NOMO-1 treated with DMSO at 0.1 percent for 48 hours (cell line): ENCODE results near the gene NCOA6.

Experiments
- DNase-seq: peaks from one replicate; lab custom pipeline; 2025; ENCODE audit not compliant: unreplicated experiment; lab: John Stamatoyannopoulos, UW

The NCOA6 gene

GRCh38 chr20:34825530-34826362, at the start of gene NCOA6:
Gene NCOA6 (minus strand): TSS chr20:34825651. CDS start chr20:34782355, 43,296 bp downstream.
- peak; percentile 43 for DNase-seq

GRCh38 chr20:34874094-34874654, 48.7 kb upstream of the NCOA6 start:
- peak; percentile 81 for DNase-seq

DNA sequence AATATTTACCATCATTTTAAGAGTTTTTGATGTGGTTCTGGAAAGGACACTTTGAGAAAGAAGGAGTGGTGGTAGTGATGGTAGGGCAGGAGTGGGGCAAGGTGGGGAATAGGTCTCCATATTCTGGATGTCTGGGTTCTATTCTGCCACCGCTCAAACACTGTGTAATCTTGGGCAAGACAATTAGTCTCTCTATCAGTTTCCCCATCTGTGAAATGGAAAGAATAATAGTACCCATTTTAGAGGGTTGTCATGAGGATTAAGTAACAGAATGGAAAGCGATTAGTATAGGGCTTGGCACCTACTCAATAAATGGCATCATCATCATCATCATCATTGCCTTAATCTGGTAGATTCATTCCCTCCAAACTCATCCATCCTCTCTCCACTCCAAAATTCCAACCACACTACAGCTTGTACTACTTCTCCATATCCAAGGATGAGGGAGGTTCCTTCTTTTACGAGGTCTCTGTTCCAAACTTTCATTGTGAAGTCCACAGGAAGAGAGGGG, 48.2 kb upstream of the NCOA6 start:
- DNase-seq, result no peak

GRCh38 chr20:34872622-34873224, 47.3 kb upstream of the NCOA6 start, which contains the start of gene GGT7:
Gene GGT7 (minus strand): TSS chr20:34872856. CDS start chr20:34872815, 41 bp downstream.
- DNase-seq, result peak; percentile 57

DNA sequence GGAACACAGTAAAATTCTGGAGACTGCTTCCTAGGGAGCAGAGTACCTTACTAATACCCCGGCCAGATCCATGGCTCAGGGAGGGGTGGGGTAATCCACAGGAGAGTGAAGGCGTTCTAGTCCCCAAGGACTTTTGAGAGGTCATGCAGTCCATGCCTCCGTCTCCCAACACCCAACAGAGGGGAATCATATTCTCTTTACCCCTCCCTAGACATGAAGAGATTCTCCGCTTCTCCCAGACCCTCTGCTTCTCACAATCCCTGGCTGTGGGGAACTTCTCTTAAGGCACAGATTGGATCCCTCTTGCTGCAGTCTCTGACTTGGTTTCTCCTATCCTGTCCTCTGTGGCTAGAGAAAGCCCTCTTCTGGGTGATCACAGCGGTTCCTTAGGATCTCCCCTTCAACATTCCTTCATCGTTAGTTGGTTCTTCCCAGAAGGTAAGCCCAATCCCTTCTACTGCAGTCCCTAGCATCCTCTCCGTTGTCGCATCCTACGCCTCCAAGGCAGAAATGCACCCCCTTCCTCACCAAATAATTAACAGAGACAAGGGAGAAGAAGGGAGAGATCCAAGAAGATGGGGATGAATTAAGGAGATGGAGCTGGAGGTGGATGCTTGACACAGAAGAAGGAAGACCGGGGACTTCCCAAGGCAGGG, 46.6 kb upstream of the NCOA6 start:
- DNase-seq, result no peak

DNA sequence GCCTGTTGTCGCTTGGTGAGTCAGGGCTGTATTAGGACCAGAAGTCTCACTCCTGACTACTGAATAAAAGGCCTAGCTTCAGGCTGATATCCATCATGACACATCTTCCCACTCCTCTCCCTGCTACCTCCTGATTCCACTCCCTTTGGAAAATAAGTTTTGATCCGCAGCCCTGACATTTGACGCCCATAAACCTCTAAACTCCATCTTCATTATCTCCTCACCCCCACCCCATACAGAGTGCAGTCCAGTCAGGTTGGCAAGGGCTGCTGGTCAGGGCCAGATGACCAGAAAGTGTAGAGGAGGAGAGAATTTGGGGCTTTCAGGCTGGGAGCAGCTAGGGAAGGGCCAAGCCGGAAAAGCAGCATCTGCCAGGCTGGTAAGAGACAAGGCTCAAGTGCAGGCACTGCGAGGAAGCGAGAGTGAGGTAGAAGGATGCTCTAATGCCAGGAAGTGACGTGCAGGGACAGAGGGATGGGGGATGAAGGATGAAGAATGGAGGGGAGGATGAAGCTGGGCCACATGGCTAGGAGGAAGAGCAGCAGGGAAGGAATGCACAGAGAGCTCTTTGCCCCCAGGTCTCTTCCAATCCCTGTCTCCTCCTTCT, 46.0 kb upstream of the NCOA6 start:
- DNase-seq, result no peak

DNA sequence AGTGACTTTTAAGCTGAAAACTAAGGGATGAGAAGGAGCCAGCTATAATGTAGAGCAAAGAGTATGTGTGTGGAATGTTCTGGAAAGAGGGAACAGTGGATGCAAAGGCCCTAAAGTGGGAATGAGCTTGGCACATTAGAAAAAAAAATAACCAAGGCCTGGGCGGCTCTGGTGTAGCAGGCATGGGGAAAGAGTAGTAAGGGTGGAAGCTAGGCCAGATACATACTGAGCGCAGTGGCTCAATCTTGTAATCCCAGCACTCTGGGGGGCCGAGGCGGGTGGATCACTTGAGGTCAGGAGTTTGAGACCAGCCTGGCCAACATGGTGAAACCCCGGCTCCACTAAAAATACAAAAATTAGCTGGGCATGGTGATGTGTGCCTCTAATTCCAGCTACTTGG, 38.8 kb upstream of the NCOA6 start:
- DNase-seq, result no peak

GRCh38 chr20:34863421-34863965, 38.0 kb upstream of the NCOA6 start:
- DNase-seq, result no peak

DNA sequence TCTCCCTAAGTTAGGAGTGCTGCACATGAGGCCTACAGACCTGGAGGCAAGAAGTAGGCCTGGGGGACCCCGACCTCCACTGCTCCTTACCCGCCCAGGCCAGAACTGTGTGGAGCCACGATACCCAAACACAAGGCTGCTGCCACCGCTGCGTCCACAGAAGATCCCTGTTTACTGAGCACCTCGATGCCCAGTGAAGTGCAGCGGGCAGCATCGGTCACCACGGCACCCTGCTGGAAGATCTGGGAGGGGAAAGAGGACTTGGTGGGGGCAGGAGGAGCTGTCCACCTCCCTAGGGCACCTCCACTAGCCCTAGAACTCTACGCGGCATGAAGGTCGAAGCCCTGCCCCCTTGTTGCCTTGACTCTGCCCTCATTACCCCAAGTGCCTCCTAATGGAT, 37.3 kb upstream of the NCOA6 start:
- no peak for DNase-seq

- no peak for DNase-seq
These were observed 36.1 kb upstream of the NCOA6 start for GRCh38 chr20:34861386-34862084.

GRCh38 chr20:34859826-34860545, 34.5 kb upstream of the NCOA6 start:
- DNase-seq, result no peak

DNA sequence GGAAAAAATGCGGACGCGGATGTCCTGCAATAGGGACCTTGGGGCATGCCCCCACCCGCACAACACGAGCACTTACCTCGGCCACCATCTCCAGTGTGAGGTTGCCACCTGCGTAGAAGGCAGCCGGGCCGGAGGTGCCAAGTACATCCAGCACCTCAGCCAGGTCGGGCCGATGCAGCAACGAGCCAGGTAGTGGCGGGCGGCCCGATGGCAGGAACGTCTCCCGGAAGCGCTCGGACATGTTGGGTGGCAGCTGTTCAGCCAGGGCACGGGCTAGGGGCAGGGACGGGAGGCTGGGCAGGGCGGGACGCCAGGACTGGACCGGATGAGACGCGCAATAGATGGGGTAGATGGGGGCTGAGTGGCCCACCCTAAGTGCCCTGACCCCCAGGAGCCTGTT, 33.9 kb upstream of the NCOA6 start:
- DNase-seq, result no peak

- no peak for DNase-seq
These were observed 26.8 kb upstream of the NCOA6 start for GRCh38 chr20:34852298-34852697.

DNA sequence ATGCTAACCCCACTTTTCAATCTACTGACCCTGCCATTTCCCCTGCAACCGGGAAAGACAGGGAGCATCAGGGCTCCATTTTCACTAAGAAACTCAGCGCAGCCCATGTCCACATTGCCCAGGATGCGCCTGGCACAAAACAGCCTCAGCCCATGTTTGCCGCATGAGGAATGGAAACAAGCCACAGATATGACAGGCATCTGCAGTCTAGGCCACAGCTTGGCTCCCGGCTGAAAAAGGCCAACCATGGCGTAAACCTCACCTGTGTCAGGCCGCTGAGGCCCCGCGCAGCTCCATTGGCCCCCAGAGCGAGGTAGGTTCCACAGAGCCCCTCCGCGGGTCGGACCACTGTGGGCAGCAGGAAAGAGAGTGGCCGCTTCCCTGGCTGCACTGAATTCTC, 25.5 kb upstream of the NCOA6 start:
- DNase-seq, result no peak

GRCh38 chr20:34849778-34850177, 24.3 kb upstream of the NCOA6 start:
- DNase-seq, result no peak

- no peak for DNase-seq
These were observed 23.1 kb upstream of the NCOA6 start for GRCh38 chr20:34848597-34848996.

DNA sequence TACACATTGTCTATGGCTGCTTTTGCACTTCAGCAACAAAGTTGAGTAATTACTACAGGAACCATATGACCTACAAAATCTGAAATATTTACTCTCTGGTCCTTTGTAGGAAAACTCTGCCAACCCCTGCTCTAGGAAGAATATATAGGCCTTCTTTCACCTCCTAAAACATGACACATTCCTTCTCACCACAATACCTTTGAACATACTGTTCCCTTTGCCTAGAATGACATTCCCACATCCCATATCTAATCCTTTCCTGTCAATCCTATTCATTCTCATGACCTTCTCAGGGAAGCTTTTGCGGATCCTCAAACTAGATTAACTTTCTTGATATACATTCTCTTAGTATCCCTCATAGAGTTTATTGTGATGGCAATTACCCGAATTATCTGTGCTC, 18.0 kb upstream of the NCOA6 start:
- no peak for DNase-seq

GRCh38 chr20:34842143-34842542, 16.7 kb upstream of the NCOA6 start:
- DNase-seq, result no peak

- DNase-seq, result peak; percentile 47
These were observed 9.0 kb upstream of the NCOA6 start for GRCh38 chr20:34834459-34834893.
